Neural cell (in vitro differentiated cells): ENCODE data around the gene STAC. TPM values are rescaled to one million over a fixed set of nuclear protein-coding genes. Genes with fewer than 3 reads are reported as not detected.

ENCODE experiments used
- H2AFZ ChIP-seq: fragments of 200-600, 300-800 bp; sonication (generic), shearing (Covaris generic); 2 replicates; pipeline ENCODE4 v1.6.0; 2014; ENCODE audit warnings: low read depth, mild to moderate bottlenecking, antibody characterized with exemption, low read length, moderate library complexity
- H3F3A ChIP-seq: fragments of 200-600 bp; shearing (Covaris generic); 2 replicates; pipeline ENCODE4 v1.6.1; 2016; ENCODE audit warnings: mild to moderate bottlenecking, moderate library complexity, mixed read lengths, antibody characterized with exemption, low read length; ENCODE audit not compliant: insufficient read depth, poor library complexity, severe bottlenecking
- H3K27ac ChIP-seq: fragments of 200-600, 300-800 bp; sonication (generic), shearing (Covaris generic); 2 replicates; pipeline ENCODE4 v1.5.1; 2014; ENCODE audit warnings: mild to moderate bottlenecking, low read length, moderate library complexity
- H3K27me3 ChIP-seq: fragments of 300-800, 200-600 bp; sonication (generic), shearing (Covaris generic); 2 replicates; pipeline ENCODE4 v1.6.0; 2014; ENCODE audit warnings: mild to moderate bottlenecking, low read depth, low read length, moderate library complexity; ENCODE audit not compliant: insufficient read depth
- H3K36me3 ChIP-seq: fragments of 300-800, 200-600 bp; sonication (generic), shearing (Covaris generic); 2 replicates; pipeline ENCODE4 v1.5.1; 2014; ENCODE audit warnings: mild to moderate bottlenecking, antibody characterized with exemption, low read length, moderate library complexity; ENCODE audit not compliant: insufficient read depth
- H3K4me2 ChIP-seq: fragments of 300-800, 200-600 bp; sonication (generic), shearing (Covaris generic); 2 replicates; pipeline ENCODE4 v1.6.0; 2014; ENCODE audit warnings: mild to moderate bottlenecking, low read length
- H3K4me3 ChIP-seq: fragments of 300-800, 200-600 bp; sonication (generic), shearing (Covaris generic); 2 replicates; pipeline ENCODE4 v1.5.1; 2014; ENCODE audit warnings: mild to moderate bottlenecking, low read length, moderate library complexity
- H3K79me2 ChIP-seq: fragments of 200-600 bp; shearing (Covaris generic); replicated peaks from 2 replicates; pipeline ENCODE4 v1.6.0; 2014; ENCODE audit warnings: mild to moderate bottlenecking, low read length, moderate library complexity; ENCODE audit not compliant: insufficient read depth
- H3K9ac ChIP-seq: fragments of 300-800, 200-600 bp; sonication (generic), shearing (Covaris generic); 2 replicates; pipeline ENCODE4 v1.6.1; 2016; ENCODE audit warnings: mild to moderate bottlenecking, low read length, mixed read lengths
- H3K9me2 ChIP-seq: fragments of 200-600 bp; shearing (Covaris generic); 2 replicates; pipeline ENCODE4 v1.6.1; 2016; ENCODE audit warnings: mild to moderate bottlenecking, low read length, mixed read lengths; ENCODE audit not compliant: insufficient read depth
- H3K9me3 ChIP-seq: fragments of 200-600, 300-800 bp; sonication (generic), shearing (Covaris generic); 2 replicates; pipeline ENCODE4 v1.6.1; 2016; ENCODE audit warnings: mild to moderate bottlenecking, mixed run types, low read length, moderate library complexity, mixed read lengths
- H4K20me1 ChIP-seq: fragments of 200-600 bp; shearing (Covaris generic); 2 replicates; pipeline ENCODE4 v1.6.1; 2016; ENCODE audit warnings: mild to moderate bottlenecking, mixed run types; ENCODE audit not compliant: insufficient read depth
- EP300 ChIP-seq: fragments of 450-650 bp; conservative IDR thresholded peaks from 2 replicates; pipeline ENCODE4 v1.6.1; 2014; ENCODE audit warnings: antibody characterized with exemption, mild to moderate bottlenecking, moderate library complexity; ENCODE audit not compliant: poor library complexity, severe bottlenecking
- EZH2 ChIP-seq: fragments of 200-600, 300-800 bp; shearing (Covaris generic), sonication (generic); IDR thresholded peaks from 2 replicates; pipeline ENCODE4 v1.6.1; 2014; ENCODE audit warnings: antibody characterized with exemption, low read length, borderline replicate concordance, mild to moderate bottlenecking; ENCODE audit not compliant: insufficient read depth, poor library complexity, severe bottlenecking
- MXI1 ChIP-seq: fragments of 450-650 bp; conservative IDR thresholded peaks from 2 replicates; pipeline ENCODE4 v1.6.1; 2014; ENCODE audit warnings: antibody characterized with exemption, mild to moderate bottlenecking; ENCODE audit not compliant: poor library complexity, severe bottlenecking
- POLR2AphosphoS5 ChIP-seq: IDR thresholded peaks from 2 replicates; pipeline ENCODE4 v1.6.1; 2012
- RAD21 ChIP-seq: fragments of 450-650 bp; conservative IDR thresholded peaks from 2 replicates; pipeline ENCODE4 v1.6.1; 2014; ENCODE audit warnings: antibody characterized with exemption, mild to moderate bottlenecking, moderate library complexity
- REST ChIP-seq: IDR thresholded peaks from 2 replicates; pipeline ENCODE4 v1.6.1; 2012; ENCODE audit warnings: borderline replicate concordance
- SMC3 ChIP-seq: fragments of 450-650 bp; conservative IDR thresholded peaks from 2 replicates; pipeline ENCODE4 v1.6.1; 2014; ENCODE audit warnings: antibody characterized with exemption, mild to moderate bottlenecking, moderate library complexity; ENCODE audit not compliant: poor library complexity
- TAF1 ChIP-seq: IDR thresholded peaks from 2 replicates; pipeline ENCODE4 v1.6.1; 2012; ENCODE audit warnings: low read depth
- polyA plus RNA-seq: library from polyadenylated mRNA; depleted of rRNA; stranded (reverse); fragments of >200 nt; gene quantifications from 2 replicates; pipeline ENCODE4 v1.2.3, GENCODE V29; 2014
- TF ChIP-seq, protein P1 (sequence below): fragments of 450-650 bp; IDR thresholded peaks from 2 replicates; pipeline ENCODE4 v1.5.1; 2014; ENCODE audit warnings: antibody characterized with exemption, mild to moderate bottlenecking, moderate library complexity; ENCODE audit not compliant: poor library complexity, severe bottlenecking

The STAC gene
- polyA plus RNA-seq, 1 donor from 2014 or later = 4.5 TPM

GRCh38 chr3:36428445-36428844, 48.1 kb downstream of the STAC start:
- Histone ChIP-seq H3K4me2 (no peak overlapping the region), H3K27ac (no peak overlapping the region), H3K9me3 (no peaks in the 10 kb centered on the region), H3F3A (no peaks in the 10 kb centered on the region), H2AFZ (no peak overlapping the region), H3K27me3 (no peaks in the 10 kb centered on the region), H3K36me3 (no peaks in the 10 kb centered on the region), H3K9ac (no peak overlapping the region), H4K20me1 (no peaks in the 10 kb centered on the region), H3K9me2 (no peaks in the 10 kb centered on the region), H3K4me3 (no peak overlapping the region), H3K79me2 (no peaks in the 10 kb centered on the region)
- TF ChIP-seq EZH2 (no peak), EP300 (no peak), TAF1 (no peak), MXI1 (no peak), REST (no peak), RAD21 (no peak), SMC3 (no peak), POLR2AphosphoS5 (no peak)
- TF ChIP-seq, protein P1, sequence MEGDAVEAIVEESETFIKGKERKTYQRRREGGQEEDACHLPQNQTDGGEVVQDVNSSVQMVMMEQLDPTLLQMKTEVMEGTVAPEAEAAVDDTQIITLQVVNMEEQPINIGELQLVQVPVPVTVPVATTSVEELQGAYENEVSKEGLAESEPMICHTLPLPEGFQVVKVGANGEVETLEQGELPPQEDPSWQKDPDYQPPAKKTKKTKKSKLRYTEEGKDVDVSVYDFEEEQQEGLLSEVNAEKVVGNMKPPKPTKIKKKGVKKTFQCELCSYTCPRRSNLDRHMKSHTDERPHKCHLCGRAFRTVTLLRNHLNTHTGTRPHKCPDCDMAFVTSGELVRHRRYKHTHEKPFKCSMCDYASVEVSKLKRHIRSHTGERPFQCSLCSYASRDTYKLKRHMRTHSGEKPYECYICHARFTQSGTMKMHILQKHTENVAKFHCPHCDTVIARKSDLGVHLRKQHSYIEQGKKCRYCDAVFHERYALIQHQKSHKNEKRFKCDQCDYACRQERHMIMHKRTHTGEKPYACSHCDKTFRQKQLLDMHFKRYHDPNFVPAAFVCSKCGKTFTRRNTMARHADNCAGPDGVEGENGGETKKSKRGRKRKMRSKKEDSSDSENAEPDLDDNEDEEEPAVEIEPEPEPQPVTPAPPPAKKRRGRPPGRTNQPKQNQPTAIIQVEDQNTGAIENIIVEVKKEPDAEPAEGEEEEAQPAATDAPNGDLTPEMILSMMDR = no peak

- Histone ChIP-seq H3K4me2 (no peak overlapping the region), H3K79me2 (no peaks in the 10 kb centered on the region)
Observed at GRCh38 chr3:36429986-36430485, 49.7 kb downstream of the STAC start.

More at GRCh38 chr3:36429986-36430485, 49.7 kb downstream of the STAC start:
- no peaks in the 10 kb centered on the region for H3K9me3 ChIP-seq
- H3K4me3 ChIP-seq = no peak overlapping the region
- no peak overlapping the region for H3K9ac ChIP-seq
- TF ChIP-seq SMC3 (no peak), MXI1 (no peak), EZH2 (no peak), TAF1 (no peak), POLR2AphosphoS5 (no peak)
- TF ChIP-seq, protein P1 = no peak
- H3K9me2 ChIP-seq = no peaks in the 10 kb centered on the region
- no peaks in the 10 kb centered on the region for H4K20me1 ChIP-seq
- no peak overlapping the region for H3K27ac ChIP-seq
- no peaks in the 10 kb centered on the region for H3F3A ChIP-seq
- H3K27me3 ChIP-seq = no peaks in the 10 kb centered on the region
- H2AFZ ChIP-seq = no peak overlapping the region
- no peaks in the 10 kb centered on the region for H3K36me3 ChIP-seq
